Spinal cord (tissue), 10 donors: ENCODE data around the gene MSANTD1. TPM values are rescaled to one million over a fixed set of nuclear protein-coding genes. Genes with fewer than 3 reads are reported as not detected.
A peak's percentile ranks its signal among the peaks of the same experiment; 100 is the strongest.

Source experiments
- DNase-seq, 6 donors: peaks; one replicate each; pipeline versions ENCODE4 v3.0.0 to v3.0.0-alpha.2; 2013 to 2015; ENCODE audit warnings: low spot score in 6 of 6, low read depth in 4 of 6
- H3K27ac ChIP-seq: one replicate; pipeline ENCODE4 v1.5.1; 2013; ENCODE audit warnings: low read depth, low read length, control low read depth
- H3K27me3 ChIP-seq: one replicate; pipeline ENCODE4 v1.6.1; 2013; ENCODE audit warnings: low read length; ENCODE audit not compliant: control insufficient read depth, insufficient read depth
- H3K36me3 ChIP-seq: one replicate; pipeline ENCODE4 v1.6.1; 2013; ENCODE audit warnings: low read length; ENCODE audit not compliant: control insufficient read depth, insufficient read depth
- H3K4me1 ChIP-seq: one replicate; pipeline ENCODE4 v1.6.1; 2013; ENCODE audit warnings: low read length; ENCODE audit not compliant: control insufficient read depth, insufficient read depth
- H3K4me3 ChIP-seq: one replicate; pipeline ENCODE4 v1.5.1; 2013; ENCODE audit warnings: low read depth, low read length, control low read depth
- H3K9me3 ChIP-seq: one replicate; pipeline ENCODE4 v1.6.1; 2013; ENCODE audit warnings: low read length; ENCODE audit not compliant: control insufficient read depth, insufficient read depth
- WGBS: methylation state at CpG from one replicate; pipeline ENCODE4 v1.1.5; 2013; ENCODE audit warnings: missing lambda C conversion rate; ENCODE audit not compliant: insufficient coverage; 5-methylcytosine and 5-hydroxymethylcytosine counted together
- polyA plus RNA-seq, 2 donors: library from polyadenylated mRNA; unstranded; fragments of 120-200 nt; gene quantifications; one replicate each; pipeline ENCODE4 v1.2.1, GENCODE V29; 2013; ENCODE audit not compliant: insufficient read length in 2 of 2
- total RNA-seq, 2 donors: library from RNA; depleted of rRNA in 1 of 2; stranded (reverse); fragments of 120-200 nt in 1 of 2; fragments of >200 nt in 1 of 2; gene quantifications; one replicate each; pipeline versions ENCODE4 v1.2.3 to v1.2.4, GENCODE V29; 2013 to 2014
- donor health status: healthy.

MSANTD1 gene
- total and polyA plus RNA-seq, 4 donors, result 1.4 to 5.7 (median 3.3) TPM

DNA sequence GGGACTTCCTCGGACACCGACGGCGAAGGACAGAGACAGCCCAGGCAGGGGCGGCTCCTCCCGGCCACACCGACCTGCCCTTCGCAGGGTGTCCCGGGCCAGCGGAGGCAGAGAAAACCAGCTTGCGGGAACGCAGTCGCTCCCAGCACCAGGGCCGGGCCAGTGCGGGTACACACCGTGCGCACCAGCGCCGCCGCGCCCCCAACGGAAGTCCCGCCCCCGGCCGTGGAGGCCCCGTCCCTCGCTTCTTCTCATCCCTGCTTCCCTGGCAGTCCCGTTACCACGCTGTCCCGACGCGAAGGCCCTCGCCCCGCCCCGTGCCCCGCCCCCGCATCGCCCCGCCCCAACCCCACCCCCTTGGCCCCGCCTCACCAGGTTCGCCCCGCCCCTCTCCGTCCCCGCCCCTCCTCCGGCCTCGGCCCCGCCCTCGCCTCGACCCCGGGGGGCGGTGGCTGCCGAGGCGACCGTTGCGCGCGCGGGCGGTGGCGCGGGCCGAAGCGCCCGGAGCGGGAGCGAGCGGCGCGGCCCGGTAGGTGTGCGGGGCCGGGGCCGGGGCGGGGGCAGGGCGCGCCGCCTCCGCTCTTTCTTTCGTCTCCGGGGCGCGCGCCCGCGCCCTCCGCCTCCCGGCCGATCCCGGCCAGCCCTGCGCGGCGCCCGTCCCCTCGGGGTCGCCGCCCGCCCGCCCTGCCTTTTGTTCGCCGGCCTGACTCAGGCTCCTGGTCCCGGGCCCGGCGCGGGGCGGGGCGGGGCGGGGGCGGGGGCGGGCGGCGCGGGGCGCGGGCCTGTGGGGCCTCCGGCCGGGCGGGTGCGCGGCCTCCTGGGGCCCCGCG is 43.8 kb downstream of the MSANTD1 start, which contains the start of gene RGS12:
Gene RGS12, plus strand, starts transcription at position 451 of the 830 bp plus-strand sequence. CDS start 23,150 bp downstream, outside the sequence.
- Histone ChIP-seq H3K36me3 (peaks cover 20% of the 10 kb centered on the region), H3K4me1 (peaks cover 48% of the 10 kb centered on the region), H3K27me3 (no peaks in the 10 kb centered on the region), H3K9me3 (no peaks in the 10 kb centered on the region), H3K27ac (peak within 1 kb of the TSS; percentile 96), H3K4me3 (peak within 1 kb of the TSS; percentile 85)
- DNase-seq, result peak in 5 of 6 donors; percentile 69 to 98 (median 86)
- under 1% methylated on average over 105 of the region's 121 CpGs for WGBS

- Histone ChIP-seq H3K4me1 (peaks cover 39% of the 10 kb centered on the region), H3K27ac (peak overlapping the region; percentile 79), H3K36me3 (peaks cover 17% of the 10 kb centered on the region), H3K9me3 (no peaks in the 10 kb centered on the region), H3K4me3 (peak overlapping the region; percentile 70), H3K27me3 (no peaks in the 10 kb centered on the region)
- WGBS, result 7% methylated on average over 41 of the region's 42 CpGs
- peak in 2 of 6 donors; percentile 44 to 59 for DNase-seq
These were observed 44.7 kb downstream of the MSANTD1 start for GRCh38 chr4:3293401-3294391.

GRCh38 chr4:3294401-3295241 is 45.7 kb downstream of the MSANTD1 start:
- H3K27me3 ChIP-seq, result no peaks in the 10 kb centered on the region
- no peak overlapping the region for H3K4me3 ChIP-seq
- WGBS, result 72% methylated on average over 19 of the region's 19 CpGs
- no peaks in the 10 kb centered on the region for H3K9me3 ChIP-seq
- H3K27ac ChIP-seq, result no peak overlapping the region
- H3K36me3 ChIP-seq, result peaks cover 17% of the 10 kb centered on the region
- DNase-seq, result no peak
- H3K4me1 ChIP-seq, result peaks cover 44% of the 10 kb centered on the region

- H3K27ac ChIP-seq, result no peak overlapping the region
- peaks cover 12% of the 10 kb centered on the region for H3K36me3 ChIP-seq
- no peak overlapping the region for H3K4me3 ChIP-seq
- H3K9me3 ChIP-seq, result no peaks in the 10 kb centered on the region
- H3K27me3 ChIP-seq, result no peaks in the 10 kb centered on the region
- WGBS, result 79% methylated on average over 12 of the region's 12 CpGs
- DNase-seq, result no peak
- peaks cover 51% of the 10 kb centered on the region for H3K4me1 ChIP-seq
These were observed 47.1 kb downstream of the MSANTD1 start for GRCh38 chr4:3295837-3296624.

GRCh38 chr4:3296651-3297050 is 47.7 kb downstream of the MSANTD1 start:
- H3K4me1 ChIP-seq, result peaks cover 50% of the 10 kb centered on the region
- H3K36me3 ChIP-seq, result peaks cover 15% of the 10 kb centered on the region
- H3K9me3 ChIP-seq, result no peaks in the 10 kb centered on the region
- WGBS, result 92% methylated on average over 8 of the region's 8 CpGs
- no peaks in the 10 kb centered on the region for H3K27me3 ChIP-seq
- H3K4me3 ChIP-seq, result no peak overlapping the region
- no peak for DNase-seq
- H3K27ac ChIP-seq, result no peak overlapping the region

DNA sequence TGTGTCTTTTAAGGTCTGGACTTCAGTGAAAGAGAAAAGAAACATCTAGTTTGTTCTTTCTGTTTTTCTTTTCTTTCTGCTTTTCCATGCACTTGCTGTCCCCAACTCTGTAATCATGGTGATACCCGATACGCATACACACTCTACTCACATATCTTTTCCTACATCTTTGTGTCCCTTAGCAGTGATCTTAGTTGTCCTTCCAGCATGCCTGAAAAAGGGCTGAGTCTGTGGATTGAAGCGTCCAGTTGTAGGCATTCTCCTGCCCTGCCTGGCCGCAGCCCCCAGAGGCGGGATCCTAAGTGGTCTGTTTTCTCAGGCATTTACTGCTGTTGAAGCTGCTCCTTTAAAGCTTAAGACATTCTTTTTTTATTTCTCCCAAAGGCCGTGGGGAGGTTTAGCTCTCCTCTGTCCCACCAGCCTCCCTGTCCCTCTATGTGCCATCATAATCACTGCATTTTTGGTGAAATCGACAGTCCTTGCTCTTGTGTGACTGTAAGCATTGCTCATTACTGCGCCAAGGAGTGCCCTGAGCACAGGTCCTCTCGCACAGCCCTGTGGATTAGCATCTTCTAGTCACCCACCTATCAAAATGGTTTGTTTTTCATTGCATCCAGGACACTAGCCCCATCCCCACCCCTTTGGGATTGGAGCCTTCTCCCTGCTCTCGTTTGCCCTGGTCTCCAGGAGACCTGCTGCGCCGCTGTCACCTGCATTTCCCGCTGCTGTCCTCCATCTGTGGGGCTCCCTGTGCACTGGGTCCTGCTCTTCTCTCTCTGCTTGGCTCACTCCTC is 48.3 kb downstream of the MSANTD1 start:
- WGBS, result 87% methylated on average over 12 of the region's 13 CpGs
- H3K4me3 ChIP-seq, result no peak overlapping the region
- no peaks in the 10 kb centered on the region for H3K9me3 ChIP-seq
- no peak for DNase-seq
- no peaks in the 10 kb centered on the region for H3K27me3 ChIP-seq
- H3K4me1 ChIP-seq, result peaks cover 52% of the 10 kb centered on the region
- H3K27ac ChIP-seq, result no peak overlapping the region
- peaks cover 15% of the 10 kb centered on the region for H3K36me3 ChIP-seq

DNA sequence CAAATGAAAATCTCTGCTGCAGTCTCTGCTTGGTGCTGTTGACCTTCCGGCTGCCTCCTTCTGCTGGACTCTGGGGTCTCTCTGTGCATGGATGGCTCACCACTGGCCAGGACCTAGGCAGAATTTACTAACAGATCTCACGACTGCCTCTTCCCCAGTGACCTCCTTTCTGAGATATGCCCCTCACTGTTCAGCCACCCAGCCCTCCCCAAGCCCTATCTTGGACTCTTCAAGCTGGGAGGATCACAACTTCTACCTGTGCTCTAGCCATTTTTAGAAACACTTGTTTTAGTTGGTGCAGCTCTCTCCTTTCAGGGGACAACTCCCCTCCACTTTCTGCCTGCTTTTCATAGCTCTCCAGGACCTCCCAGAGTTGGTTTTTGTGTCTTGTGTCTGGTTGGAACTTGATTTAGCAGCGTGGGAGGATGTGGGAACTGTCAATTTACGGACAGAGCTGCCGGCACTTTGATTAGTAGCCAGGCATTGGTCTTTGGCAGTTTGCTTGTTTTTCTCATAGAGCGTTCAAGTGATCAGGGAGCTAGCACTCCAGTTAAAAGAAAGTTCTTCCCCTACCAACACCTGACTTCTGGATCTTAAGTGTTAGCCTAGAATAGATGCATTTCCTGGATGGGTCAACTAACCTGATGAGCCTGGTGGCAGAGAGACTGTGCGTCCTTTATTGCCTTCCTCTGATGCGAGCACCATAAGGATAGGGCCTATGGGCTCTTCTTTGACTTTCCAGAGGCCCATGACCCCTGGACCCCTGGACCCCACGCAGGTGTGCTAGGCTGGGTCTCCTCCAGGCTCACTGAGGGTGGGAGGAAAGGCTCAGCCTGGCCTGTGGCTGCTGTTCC is 50.4 kb downstream of the MSANTD1 start:
- no peaks in the 10 kb centered on the region for H3K9me3 ChIP-seq
- peak overlapping the region; percentile 57 for H3K27ac ChIP-seq
- no peak overlapping the region for H3K4me3 ChIP-seq
- whole genome bisulfite sequencing, result 37% methylated on average over 6 of the region's 9 CpGs
- peaks cover 17% of the 10 kb centered on the region for H3K36me3 ChIP-seq
- peaks cover 58% of the 10 kb centered on the region for H3K4me1 ChIP-seq
- no peaks in the 10 kb centered on the region for H3K27me3 ChIP-seq
- DNase-seq, result peak in 2 of 6 donors; percentile 48 to 50
